Hematopoietic multipotent progenitor cell treated with erythropoietin and hydrocortisone succinate and interleukin-3 and kit ligand, for 6 days (in vitro differentiated cells): ENCODE results near the gene PRPH.
A peak's percentile ranks its signal among the peaks of the same experiment; 100 is the strongest.
"Not testable (repeated sequence)": the region's sequence is repeated elsewhere in the genome, so short reads cannot be mapped to it uniquely, and the experiment has no call there.

Experiments used
- DNase-seq: peaks from one replicate; pipeline ENCODE4 v3.0.0-alpha.2; 2015

PRPH gene

GRCh38 chr12:49301760-49302159 is 6.8 kb downstream of the PRPH start:
- no peak for DNase-seq

- no peak for DNase-seq
These were observed 9.2 kb downstream of the PRPH start for GRCh38 chr12:49304161-49304560.

GRCh38 chr12:49305762-49306510 is 11.0 kb downstream of the PRPH start:
- no peak for DNase-seq

GRCh38 chr12:49309386-49309785 is 14.4 kb downstream of the PRPH start:
- DNase-seq, result no peak

- DNase-seq, result not testable (repeated sequence)
These were observed 15.6 kb downstream of the PRPH start for GRCh38 chr12:49310451-49311000.

- DNase-seq, result no peak
These were observed 19.9 kb downstream of the PRPH start for GRCh38 chr12:49314811-49315210.

- not testable (repeated sequence) for DNase-seq
These were observed 22.2 kb downstream of the PRPH start for GRCh38 chr12:49317118-49317517.

- DNase-seq, result not testable (repeated sequence)
These were observed 25.6 kb downstream of the PRPH start for GRCh38 chr12:49320411-49321103.

- peak; percentile 24 for DNase-seq
These were observed 27.4 kb downstream of the PRPH start for GRCh38 chr12:49322367-49322707.

GRCh38 chr12:49322708-49323523 is 28.0 kb downstream of the PRPH start, which contains the start of gene TROAP:
Gene TROAP (plus strand): TSS chr12:49323255. CDS start chr12:49323609, 354 bp downstream.
- DNase-seq, result peak; percentile 99

GRCh38 chr12:49323524-49324097 is 28.7 kb downstream of the PRPH start:
- peak; percentile 24 for DNase-seq

- DNase-seq, result no peak
These were observed 30.7 kb downstream of the PRPH start for GRCh38 chr12:49325606-49326005.

GRCh38 chr12:49327368-49327767 is 32.4 kb downstream of the PRPH start:
- no peak for DNase-seq

GRCh38 chr12:49327887-49328286 is 32.9 kb downstream of the PRPH start:
- no peak for DNase-seq

GRCh38 chr12:49328816-49329215 is 33.9 kb downstream of the PRPH start:
- no peak for DNase-seq

GRCh38 chr12:49330032-49330619 is 35.2 kb downstream of the PRPH start:
- no peak for DNase-seq

GRCh38 chr12:49330631-49331379 is 35.9 kb downstream of the PRPH start:
- no peak for DNase-seq

GRCh38 chr12:49331380-49332222 is 36.7 kb downstream of the PRPH start:
- peak; percentile 66 for DNase-seq

- DNase-seq, result no peak
These were observed 37.5 kb downstream of the PRPH start for GRCh38 chr12:49332441-49332861.

- no peak for DNase-seq
These were observed 38.0 kb downstream of the PRPH start for GRCh38 chr12:49332891-49333371.
